ENCODE results near the gene SV2C. TPM values are rescaled to one million over a fixed set of nuclear protein-coding genes. Genes with fewer than 3 reads are reported as not detected.
"Not testable (repeated sequence)": the region's sequence is repeated elsewhere in the genome, so short reads cannot be mapped to it uniquely, and the experiment has no call there.

Gene SV2C, protein sequence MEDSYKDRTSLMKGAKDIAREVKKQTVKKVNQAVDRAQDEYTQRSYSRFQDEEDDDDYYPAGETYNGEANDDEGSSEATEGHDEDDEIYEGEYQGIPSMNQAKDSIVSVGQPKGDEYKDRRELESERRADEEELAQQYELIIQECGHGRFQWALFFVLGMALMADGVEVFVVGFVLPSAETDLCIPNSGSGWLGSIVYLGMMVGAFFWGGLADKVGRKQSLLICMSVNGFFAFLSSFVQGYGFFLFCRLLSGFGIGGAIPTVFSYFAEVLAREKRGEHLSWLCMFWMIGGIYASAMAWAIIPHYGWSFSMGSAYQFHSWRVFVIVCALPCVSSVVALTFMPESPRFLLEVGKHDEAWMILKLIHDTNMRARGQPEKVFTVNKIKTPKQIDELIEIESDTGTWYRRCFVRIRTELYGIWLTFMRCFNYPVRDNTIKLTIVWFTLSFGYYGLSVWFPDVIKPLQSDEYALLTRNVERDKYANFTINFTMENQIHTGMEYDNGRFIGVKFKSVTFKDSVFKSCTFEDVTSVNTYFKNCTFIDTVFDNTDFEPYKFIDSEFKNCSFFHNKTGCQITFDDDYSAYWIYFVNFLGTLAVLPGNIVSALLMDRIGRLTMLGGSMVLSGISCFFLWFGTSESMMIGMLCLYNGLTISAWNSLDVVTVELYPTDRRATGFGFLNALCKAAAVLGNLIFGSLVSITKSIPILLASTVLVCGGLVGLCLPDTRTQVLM
- total RNA-seq (2021; ENCODE audit: unreplicated experiment) (not detected), Bru-seq, nascent RNA (percentile 3 among the genes with signal in this experiment), BruChase-seq, experiment 1, labeled RNA remaining after a 6-hour chase (percentile 6 among the genes with signal in this experiment), BruChase-seq, experiment 2, labeled RNA remaining after a 2-hour chase (percentile 5 among the genes with signal in this experiment)
- polyA plus RNA-seq (2012): not detected in 2 replicates
- long read RNA-seq: 0 reads

- CTCF ChIA-PET: no interaction called here
- Histone ChIP-seq H3K4me1 (ENCODE audit: control insufficient read depth in 1 of 2, insufficient read depth in 2 of 2, low read length in 2 of 2) (no peaks in the 10 kb centered on the region), H3K9ac (ENCODE audit: low read length) (no peak within 1 kb of the TSS), H3K4me3 (replicated peaks in 1 of 2; ENCODE audit: low read depth in 1 of 2, low read length in 2 of 2) (no peak within 1 kb of the TSS), H3K79me2 (ENCODE audit: insufficient read depth, low read length) (no peaks in the 10 kb centered on the region), H3K27ac (ENCODE audit: low read depth, low read length) (no peak within 1 kb of the TSS), H3K9me3 (ENCODE audit: control insufficient read depth in 1 of 2, insufficient read depth in 1 of 2, low read depth in 1 of 2, low read length in 2 of 2) (no peaks in the 10 kb centered on the region), H4K20me1 (ENCODE audit: insufficient read depth) (no peaks in the 10 kb centered on the region), H3K9me2 (ENCODE audit: insufficient read depth) (no peaks in the 10 kb centered on the region), H3K27me3 (ENCODE audit: insufficient read depth, low read length) (peaks cover 34% of the 10 kb centered on the region), H3K4me2 (ENCODE audit: low read length) (no peak within 1 kb of the TSS), H2AFZ (ENCODE audit: low read depth, low read length, poor library complexity, severe bottlenecking) (no peak within 1 kb of the TSS), H3K36me3 (ENCODE audit: control insufficient read depth in 1 of 2, insufficient read depth in 2 of 2, low read length in 2 of 2) (no peaks in the 10 kb centered on the region)
- no peak for ATAC-seq
- RAD21 ChIA-PET (ENCODE audit: low non-redundant PET in 1 of 2, low total read pairs in 2 of 2, uncharacterized antibody in 2 of 2, unreplicated experiment in 2 of 2): no interaction called here
- BruUV-seq (replicated peaks): no TSS peak
- POLR2A ChIA-PET: no interaction called here
- intact Hi-C loops (cut with micrococcal nuclease): no loop called here
- DNase-seq (ENCODE audit: low read depth, low spot score): no peak
- TF ChIP-seq SP1 (IDR thresholded peaks at IDR 0.05; ENCODE audit: low read depth) (no peak), EGR1 (IDR thresholded peaks at IDR 0.05; ENCODE audit: low read depth) (no peak)
Measured at GRCh38 chr5:76082772-76083554, at the start of gene SV2C. TSS of gene SV2C (plus strand) at chr5:76083383. CDS start at chr5:76131751, 48,368 bp downstream.

- POLR2A ChIA-PET; H2AFZ ChIP-seq (ENCODE audit: low read depth, low read length, poor library complexity, severe bottlenecking); intact Hi-C loops (cut with micrococcal nuclease); ATAC-seq; H3K9me3 ChIP-seq (ENCODE audit: control insufficient read depth in 1 of 2, insufficient read depth in 1 of 2, low read depth in 1 of 2, low read length in 2 of 2); H3K4me3 ChIP-seq (replicated peaks in 1 of 2; ENCODE audit: low read depth in 1 of 2, low read length in 2 of 2); H3K9ac ChIP-seq (ENCODE audit: low read length); H3K27ac ChIP-seq (ENCODE audit: low read depth, low read length); H3K4me2 ChIP-seq (ENCODE audit: low read length); DNase-seq (ENCODE audit: low read depth, low spot score); H3K36me3 ChIP-seq (ENCODE audit: control insufficient read depth in 1 of 2, insufficient read depth in 2 of 2, low read length in 2 of 2); CTCF ChIA-PET; BruUV-seq (replicated peaks); H3K4me1 ChIP-seq (ENCODE audit: control insufficient read depth in 1 of 2, insufficient read depth in 2 of 2, low read length in 2 of 2); H3K79me2 ChIP-seq (ENCODE audit: insufficient read depth, low read length); H3K9me2 ChIP-seq (ENCODE audit: insufficient read depth); H4K20me1 ChIP-seq (ENCODE audit: insufficient read depth); RAD21 ChIA-PET (ENCODE audit: low non-redundant PET in 1 of 2, low total read pairs in 2 of 2, uncharacterized antibody in 2 of 2, unreplicated experiment in 2 of 2): not testable (repeated sequence)
- H3K27me3 ChIP-seq (ENCODE audit: insufficient read depth, low read length): peaks cover 25% of the 10 kb centered on the region
Measured at GRCh38 chr5:76037736-76038151, 45.4 kb upstream of the SV2C start.

Measured in HCT116 (cell line).